T-cell (primary cell): ENCODE data around the gene CR2. TPM values are rescaled to one million over a fixed set of nuclear protein-coding genes. Genes with fewer than 3 reads are reported as not detected.

Experiments used
- ATAC-seq, 4 experiments: fragments of 200-7000 bp in 3 of 4; fragments of 150-1000 bp in 1 of 4; cut with Tn5 transposase; replicated peaks in 1 of 4; 1 replicate in 3 of 4; 2 replicates in 1 of 4; pipeline ENCODE4 v1.10.0; 2021; ENCODE audit warnings: moderate library complexity in 3 of 4, mild to moderate bottlenecking in 2 of 4, moderate number of reproducible peaks in 1 of 4
- CTCF ChIA-PET, 2 donors: fragments of 300-600 bp; sonication (Branson Sonifier 250); formaldehyde crosslinking; loops; one replicate each; lab custom pipeline; 2022; ENCODE audit warnings: antibody characterized with exemption in 2 of 2; lab: Charles Lee
- POLR2A ChIA-PET, 2 donors: fragments of 300-600 bp; sonication (Branson Sonifier 250); formaldehyde crosslinking; loops; one replicate each; lab custom pipeline; 2022; ENCODE audit warnings: antibody characterized with exemption in 2 of 2; lab: Charles Lee
- DNase-seq, 35 experiments: peaks; one replicate each; pipeline versions ENCODE4 v3.0.0 to v3.0.0-alpha.2; 2013 to 2023
- H3K27ac ChIP-seq: one replicate; pipeline ENCODE4 v1.5.1; 2013; ENCODE audit warnings: low read length
- H3K27me3 ChIP-seq, 2 experiments: replicated peaks in 1 of 2; 1 replicate in 1 of 2; 2 replicates in 1 of 2; pipeline versions ENCODE4 v1.6.1 to v1.7.0; 2013; ENCODE audit warnings: low read length in 1 of 2, mixed read lengths in 1 of 2; ENCODE audit not compliant: control insufficient read depth in 2 of 2, insufficient read depth in 2 of 2; ENCODE audit errors: extremely low read depth in 1 of 2
- H3K36me3 ChIP-seq, 2 donors: 1 replicate in 1 of 2; 2 replicates in 1 of 2; pipeline versions ENCODE4 v1.6.1 to v1.7.0; 2013; ENCODE audit warnings: low read length in 1 of 2; ENCODE audit not compliant: control insufficient read depth in 2 of 2, insufficient read depth in 1 of 2; ENCODE audit errors: extremely low read depth in 1 of 2
- H3K4me1 ChIP-seq, 2 experiments: 1 replicate in 1 of 2; 2 replicates in 1 of 2; pipeline versions ENCODE4 v1.6.1 to v1.7.0; 2013; ENCODE audit warnings: low read length in 2 of 2, mixed read lengths in 1 of 2; ENCODE audit not compliant: insufficient read depth in 2 of 2, control insufficient read depth in 1 of 2; ENCODE audit errors: extremely low read depth in 1 of 2
- H3K4me3 ChIP-seq, 2 donors: 1 replicate in 1 of 2; 2 replicates in 1 of 2; pipeline versions ENCODE4 v1.5.1 to v1.7.0; 2013; ENCODE audit warnings: mild to moderate bottlenecking in 2 of 2, low read length in 1 of 2, moderate library complexity in 1 of 2; ENCODE audit not compliant: control insufficient read depth in 1 of 2; ENCODE audit errors: extremely low read depth in 1 of 2
- H3K9me3 ChIP-seq: 2 replicates; pipeline ENCODE4 v1.7.0; 2013
- H3K27ac Mint-ChIP-seq, 2 donors: one replicate each; pipeline ENCODE4 v1.8.0; 2020 to 2021; ENCODE audit warnings: mild to moderate bottlenecking in 2 of 2, mixed read lengths in 2 of 2
- H3K27me3 Mint-ChIP-seq, 2 donors: one replicate each; pipeline ENCODE4 v1.8.0; 2021 to 2022; ENCODE audit warnings: mixed read lengths in 2 of 2
- H3K36me3 Mint-ChIP-seq: one replicate; pipeline ENCODE4 v1.8.0; 2021; ENCODE audit warnings: mixed read lengths
- H3K4me1 Mint-ChIP-seq, 3 donors: one replicate each; pipeline ENCODE4 v1.8.0; 2020 to 2022; ENCODE audit warnings: mixed read lengths in 3 of 3, mild to moderate bottlenecking in 1 of 3
- H3K4me3 Mint-ChIP-seq, 3 donors: one replicate each; pipeline ENCODE4 v1.8.0; 2020 to 2022; ENCODE audit warnings: mild to moderate bottlenecking in 3 of 3, mixed read lengths in 3 of 3, moderate library complexity in 3 of 3
- H3K9me3 Mint-ChIP-seq, 3 donors: one replicate each; pipeline ENCODE4 v1.8.0; 2020 to 2022; ENCODE audit warnings: mixed read lengths in 3 of 3
- WGBS: methylation state at CpG from one replicate; pipeline ENCODE4 v1.1.5; 2013; ENCODE audit warnings: missing lambda C conversion rate; ENCODE audit not compliant: insufficient coverage; 5-methylcytosine and 5-hydroxymethylcytosine counted together
- total RNA-seq, 35 experiments: library from RNA in 6 of 35; stranded (reverse) in 6 of 35; fragments of 120-200 nt in 1 of 35; gene quantifications; one replicate each; pipeline versions ENCODE4 v1.2.1 to v1.2.4 and lab custom pipeline; 2013 to 2026

CR2 gene
- total RNA-seq, 5 donors from 2014 or later (not counting 1 experiment from before 2014, with no cell fraction given), result 1.4 to 4.6 (median 2.1) TPM

GRCh38 chr1:207424570-207425131, 29.5 kb upstream of the CR2 start:
- peaks cover 0 to 10% of the 10 kb centered on the region in 2 experiments for H3K27me3 ChIP-seq
- H3K9me3 ChIP-seq, result no peaks in the 10 kb centered on the region
- no peaks in the 10 kb centered on the region for H3K36me3 Mint-ChIP-seq
- H3K4me3 ChIP-seq, result no peak overlapping the region
- no peak for ATAC-seq
- no peak overlapping the region for H3K4me3 Mint-ChIP-seq
- H3K4me1 ChIP-seq, result no peaks in the 10 kb centered on the region
- ChIA-PET CTCF (interaction anchor here in 1 of 2 donors (0.6 kb wide), 1 partner anchor 11 kb away, joined by 3 read pairs; no protein-coding TSS in a partner anchor), POLR2A (no interaction called here)
- no peak overlapping the region for H3K27ac Mint-ChIP-seq
- 73% methylated on average over 14 of the region's 17 CpGs for WGBS
- no peaks in the 10 kb centered on the region for H3K36me3 ChIP-seq
- H3K9me3 Mint-ChIP-seq, result peaks cover 5 to 8% (median 7%) of the 10 kb centered on the region in 3 donors
- no peak overlapping the region for H3K27ac ChIP-seq
- DNase-seq, result no peak
- H3K4me1 Mint-ChIP-seq, result peaks cover 0 to 3% (median 0%) of the 10 kb centered on the region in 3 donors
- peaks cover 7 to 10% of the 10 kb centered on the region in 2 donors for H3K27me3 Mint-ChIP-seq

GRCh38 chr1:207427832-207428585, 26.1 kb upstream of the CR2 start:
- ChIA-PET CTCF (interaction anchor here in 1 of 2 donors (0.8 kb wide), 1 partner anchor 72 kb away, joined by 3 read pairs; no protein-coding TSS in a partner anchor), POLR2A (interaction anchor here in 1 of 2 donors (0.6 kb wide), 1 partner anchor 44 kb away, joined by 3 read pairs; no protein-coding TSS in a partner anchor)
- DNase-seq, result no peak
- no peaks in the 10 kb centered on the region for H3K9me3 ChIP-seq
- no peaks in the 10 kb centered on the region for H3K36me3 Mint-ChIP-seq
- no peaks in the 10 kb centered on the region for H3K36me3 ChIP-seq
- WGBS, result 86% methylated on average over 1 of the region's 1 CpG
- no peak for ATAC-seq
- peaks cover 7 to 10% of the 10 kb centered on the region in 2 donors for H3K27me3 Mint-ChIP-seq
- no peak overlapping the region for H3K4me3 Mint-ChIP-seq
- H3K27me3 ChIP-seq, result peaks cover 0 to 10% of the 10 kb centered on the region in 2 experiments
- no peak overlapping the region for H3K27ac ChIP-seq
- no peaks in the 10 kb centered on the region for H3K9me3 Mint-ChIP-seq
- H3K27ac Mint-ChIP-seq, result no peak overlapping the region
- no peak overlapping the region for H3K4me3 ChIP-seq
- no peaks in the 10 kb centered on the region for H3K4me1 ChIP-seq
- peaks cover 0 to 4% (median 0%) of the 10 kb centered on the region in 3 donors for H3K4me1 Mint-ChIP-seq

GRCh38 chr1:207428783-207429182, 25.3 kb upstream of the CR2 start:
- 71% methylated on average over 1 of the region's 2 CpGs for WGBS
- Mint-ChIP-seq H3K9me3 (no peaks in the 10 kb centered on the region), H3K4me3 (no peak overlapping the region), H3K27ac (no peak overlapping the region), H3K4me1 (peaks cover 0 to 4% (median 0%) of the 10 kb centered on the region in 3 donors), H3K36me3 (no peaks in the 10 kb centered on the region), H3K27me3 (peaks cover 7 to 10% of the 10 kb centered on the region in 2 donors)
- Histone ChIP-seq H3K27me3 (peaks cover 0 to 9% of the 10 kb centered on the region in 2 experiments), H3K4me3 (no peak overlapping the region), H3K27ac (no peak overlapping the region), H3K36me3 (no peaks in the 10 kb centered on the region), H3K9me3 (no peaks in the 10 kb centered on the region), H3K4me1 (no peaks in the 10 kb centered on the region)
- ATAC-seq (no peak), DNase-seq (no peak)
- ChIA-PET CTCF (interaction anchor here in 1 of 2 donors (0.8 kb wide), 1 partner anchor 71 kb away, joined by 3 read pairs; no protein-coding TSS in a partner anchor), POLR2A (no interaction called here)

GRCh38 chr1:207429963-207430362, 24.2 kb upstream of the CR2 start:
- no peaks in the 10 kb centered on the region for H3K9me3 Mint-ChIP-seq
- no peak for ATAC-seq
- no peak overlapping the region for H3K27ac ChIP-seq
- POLR2A ChIA-PET, result no interaction called here
- WGBS, result 42% methylated on average over 2 of the region's 2 CpGs
- H3K36me3 ChIP-seq, result no peaks in the 10 kb centered on the region
- peaks cover 6 to 10% of the 10 kb centered on the region in 2 donors for H3K27me3 Mint-ChIP-seq
- H3K4me3 ChIP-seq, result no peak overlapping the region
- H3K36me3 Mint-ChIP-seq, result no peaks in the 10 kb centered on the region
- H3K9me3 ChIP-seq, result no peaks in the 10 kb centered on the region
- CTCF ChIA-PET, result no interaction called here
- H3K4me1 ChIP-seq, result no peaks in the 10 kb centered on the region
- DNase-seq, result no peak
- no peak overlapping the region for H3K4me3 Mint-ChIP-seq
- no peak overlapping the region for H3K27ac Mint-ChIP-seq
- peaks cover 0 to 4% (median 0%) of the 10 kb centered on the region in 3 donors for H3K4me1 Mint-ChIP-seq
- peaks cover 0 to 4% of the 10 kb centered on the region in 2 experiments for H3K27me3 ChIP-seq

- no peak overlapping the region for H3K27ac ChIP-seq
- H3K27me3 Mint-ChIP-seq, result peaks cover 2 to 10% of the 10 kb centered on the region in 2 donors
- ATAC-seq (no peak), DNase-seq (no peak)
- no CpG with 5 or more reads among the region's 1 CpG for WGBS
- no peaks in the 10 kb centered on the region for H3K9me3 Mint-ChIP-seq
- H3K36me3 ChIP-seq, result no peaks in the 10 kb centered on the region
- ChIA-PET POLR2A (no interaction called here), CTCF (no interaction called here)
- no peaks in the 10 kb centered on the region for H3K9me3 ChIP-seq
- no peaks in the 10 kb centered on the region for H3K4me1 ChIP-seq
- H3K27ac Mint-ChIP-seq, result no peak overlapping the region
- H3K36me3 Mint-ChIP-seq, result no peaks in the 10 kb centered on the region
- H3K27me3 ChIP-seq, result no peaks in the 10 kb centered on the region
- no peak overlapping the region for H3K4me3 Mint-ChIP-seq
- H3K4me1 Mint-ChIP-seq, result peaks cover 0 to 4% (median 0%) of the 10 kb centered on the region in 3 donors
- H3K4me3 ChIP-seq, result no peak overlapping the region
Observed at GRCh38 chr1:207430602-207431001, 23.5 kb upstream of the CR2 start.

GRCh38 chr1:207431508-207431907, 22.6 kb upstream of the CR2 start:
- no peaks in the 10 kb centered on the region for H3K36me3 ChIP-seq
- no peak overlapping the region for H3K27ac ChIP-seq
- no peak overlapping the region for H3K4me3 ChIP-seq
- WGBS, result no CpG with 5 or more reads among the region's 2 CpGs
- no peaks in the 10 kb centered on the region for H3K4me1 ChIP-seq
- Mint-ChIP-seq H3K4me3 (no peak overlapping the region), H3K27me3 (peaks cover 2 to 10% of the 10 kb centered on the region in 2 donors), H3K4me1 (peaks cover 0 to 4% (median 0%) of the 10 kb centered on the region in 3 donors), H3K27ac (no peak overlapping the region), H3K36me3 (no peaks in the 10 kb centered on the region), H3K9me3 (no peaks in the 10 kb centered on the region)
- ATAC-seq, result no peak
- H3K27me3 ChIP-seq, result no peaks in the 10 kb centered on the region
- no peak for DNase-seq
- ChIA-PET POLR2A (interaction anchor here in 1 of 2 donors (0.8 kb wide), 1 partner anchor 381 kb away, joined by 3 read pairs; no protein-coding TSS in a partner anchor), CTCF (interaction anchor here in 1 of 2 donors (0.9 kb wide), 1 partner anchor 69 kb away, joined by 3 read pairs; no protein-coding TSS in a partner anchor)
- H3K9me3 ChIP-seq, result no peaks in the 10 kb centered on the region
